Hypothalamus (tissue), 51 donors: ENCODE data around the gene ARHGEF39.

ENCODE experiments used
- DNase-seq, 51 donors: peaks; one replicate each; lab custom pipeline; 2025; lab: John Stamatoyannopoulos, UW

The ARHGEF39 gene

GRCh38 chr9:35691757-35692301 is 26.8 kb upstream of the ARHGEF39 start:
- DNase-seq: no peak

GRCh38 chr9:35691334-35691650 is 26.3 kb upstream of the ARHGEF39 start:
- peak in 1 of 51 donors; percentile 33 for DNase-seq

- DNase-seq: peak in 30 of 51 donors; percentile 9 to 66 (median 34)
These were observed 25.8 kb upstream of the ARHGEF39 start for GRCh38 chr9:35690614-35691333.

- DNase-seq: peak in 1 of 51 donors; percentile 13
These were observed 25.3 kb upstream of the ARHGEF39 start for GRCh38 chr9:35690294-35690613.

- DNase-seq: no peak
These were observed 24.7 kb upstream of the ARHGEF39 start, which contains the start of gene TPM2 for GRCh38 chr9:35689542-35690293. TSS of gene TPM2 (minus strand) at chr9:35689925. CDS start at chr9:35689817, 108 bp downstream.

GRCh38 chr9:35688558-35689541 is 23.9 kb upstream of the ARHGEF39 start:
- DNase-seq: peak in 1 of 51 donors; percentile 3

- DNase-seq: no peak
These were observed 23.1 kb upstream of the ARHGEF39 start for GRCh38 chr9:35687972-35688557.

GRCh38 chr9:35687306-35687705 is 22.3 kb upstream of the ARHGEF39 start:
- DNase-seq: no peak

GRCh38 chr9:35686222-35687203 is 21.5 kb upstream of the ARHGEF39 start:
- no peak for DNase-seq

- no peak for DNase-seq
These were observed 20.5 kb upstream of the ARHGEF39 start for GRCh38 chr9:35685506-35685905.

- no peak for DNase-seq
These were observed 19.9 kb upstream of the ARHGEF39 start for GRCh38 chr9:35684921-35685320.

- DNase-seq: no peak
These were observed 18.3 kb upstream of the ARHGEF39 start for GRCh38 chr9:35683323-35683722.

GRCh38 chr9:35682520-35683315 is 17.7 kb upstream of the ARHGEF39 start:
- no peak for DNase-seq

GRCh38 chr9:35682051-35682450 is 17.1 kb upstream of the ARHGEF39 start:
- no peak for DNase-seq

GRCh38 chr9:35681341-35682002 is 16.5 kb upstream of the ARHGEF39 start:
- no peak for DNase-seq

GRCh38 chr9:35680331-35681105 is 15.5 kb upstream of the ARHGEF39 start:
- DNase-seq: no peak

- no peak for DNase-seq
These were observed 14.9 kb upstream of the ARHGEF39 start for GRCh38 chr9:35679766-35680330.
